Colonic mucosa (tissue), 4 donors: ENCODE data around the gene KRT71. TPM values are rescaled to one million over a fixed set of nuclear protein-coding genes. Genes with fewer than 3 reads are reported as not detected.

Experiments
- DNase-seq: peaks from one replicate; pipeline ENCODE4 v3.0.0-alpha.2; 2020
- H3K27ac ChIP-seq: fragments of 200-600 bp; one replicate; pipeline ENCODE4 v1.8.0; 2021
- H3K27me3 ChIP-seq: fragments of 200-600 bp; one replicate; pipeline ENCODE4 v1.8.0; 2021
- H3K36me3 ChIP-seq: fragments of 200-600 bp; one replicate; pipeline ENCODE4 v1.8.0; 2021
- H3K4me1 ChIP-seq: fragments of 200-600 bp; one replicate; pipeline ENCODE4 v1.8.0; 2021; ENCODE audit warnings: mild to moderate bottlenecking
- H3K4me3 ChIP-seq: fragments of 200-600 bp; one replicate; pipeline ENCODE4 v1.8.0; 2021
- H3K9ac ChIP-seq, 2 donors: one replicate each; pipeline ENCODE4 v1.7.0; 2013; ENCODE audit warnings: control low read depth in 2 of 2, low read depth in 2 of 2, low read length in 2 of 2
- H3K9me3 ChIP-seq: fragments of 200-600 bp; one replicate; pipeline ENCODE4 v1.8.0; 2021
- intact Hi-C: fragments of 100-400 bp; cut with DNase I; formaldehyde crosslinking; loops from one replicate; pipeline ENCODE4 v1.14.1; 2022
- total RNA-seq, 2 donors: library from RNA; stranded (reverse); fragmentation: NEBNext Ultra II Directional in 1 of 2; extraction: Animal tissue kit (Norgen Biotek cat#: 25700) in 1 of 2; gene quantifications; one replicate each; pipeline ENCODE4 v1.2.1, GENCODE V29; 2021
- TF ChIP-seq, protein P1 (sequence below): fragments of 200-600 bp; IDR thresholded peaks from one replicate; pipeline ENCODE4 v1.8.0; 2022; ENCODE audit warnings: antibody characterized with exemption, mild to moderate bottlenecking
- donor health status: healthy.
- donor health status: DM: no; HTN: no; CAD: no.
- donor health status: DM: no; HTN: no; CAD: no.

The KRT71 gene
- total RNA-seq, 2 donors from 2014 or later: not detected

DNA sequence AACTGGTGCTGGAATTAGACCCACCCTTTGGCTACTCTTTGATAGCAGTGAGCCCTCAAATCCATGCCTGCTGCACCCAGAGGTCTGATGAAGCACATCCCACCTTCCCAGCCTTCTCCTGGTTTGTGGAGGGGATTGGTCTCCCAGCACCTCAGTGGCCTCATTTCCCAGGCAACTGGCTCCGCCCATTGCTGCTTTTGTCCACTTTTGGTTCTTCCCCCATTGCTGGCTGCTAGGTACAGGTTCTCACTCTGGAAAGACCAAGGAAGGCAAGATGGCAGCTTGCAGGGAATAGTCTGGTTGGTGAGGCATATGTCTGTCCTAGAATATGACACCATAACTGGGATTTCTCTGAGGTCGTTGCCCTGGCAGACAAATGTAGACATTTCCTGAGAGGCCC, 22.6 kb downstream of the KRT71 start:
- Histone ChIP-seq H3K27ac (no peak overlapping the region), H3K4me1 (no peaks in the 10 kb centered on the region), H3K9ac (no peak overlapping the region), H3K9me3 (no peaks in the 10 kb centered on the region), H3K4me3 (no peak overlapping the region), H3K27me3 (no peaks in the 10 kb centered on the region), H3K36me3 (no peaks in the 10 kb centered on the region)
- TF ChIP-seq, protein P1, sequence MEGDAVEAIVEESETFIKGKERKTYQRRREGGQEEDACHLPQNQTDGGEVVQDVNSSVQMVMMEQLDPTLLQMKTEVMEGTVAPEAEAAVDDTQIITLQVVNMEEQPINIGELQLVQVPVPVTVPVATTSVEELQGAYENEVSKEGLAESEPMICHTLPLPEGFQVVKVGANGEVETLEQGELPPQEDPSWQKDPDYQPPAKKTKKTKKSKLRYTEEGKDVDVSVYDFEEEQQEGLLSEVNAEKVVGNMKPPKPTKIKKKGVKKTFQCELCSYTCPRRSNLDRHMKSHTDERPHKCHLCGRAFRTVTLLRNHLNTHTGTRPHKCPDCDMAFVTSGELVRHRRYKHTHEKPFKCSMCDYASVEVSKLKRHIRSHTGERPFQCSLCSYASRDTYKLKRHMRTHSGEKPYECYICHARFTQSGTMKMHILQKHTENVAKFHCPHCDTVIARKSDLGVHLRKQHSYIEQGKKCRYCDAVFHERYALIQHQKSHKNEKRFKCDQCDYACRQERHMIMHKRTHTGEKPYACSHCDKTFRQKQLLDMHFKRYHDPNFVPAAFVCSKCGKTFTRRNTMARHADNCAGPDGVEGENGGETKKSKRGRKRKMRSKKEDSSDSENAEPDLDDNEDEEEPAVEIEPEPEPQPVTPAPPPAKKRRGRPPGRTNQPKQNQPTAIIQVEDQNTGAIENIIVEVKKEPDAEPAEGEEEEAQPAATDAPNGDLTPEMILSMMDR: no peak
- no peak for DNase-seq
- intact Hi-C loops: no loop called here

DNA sequence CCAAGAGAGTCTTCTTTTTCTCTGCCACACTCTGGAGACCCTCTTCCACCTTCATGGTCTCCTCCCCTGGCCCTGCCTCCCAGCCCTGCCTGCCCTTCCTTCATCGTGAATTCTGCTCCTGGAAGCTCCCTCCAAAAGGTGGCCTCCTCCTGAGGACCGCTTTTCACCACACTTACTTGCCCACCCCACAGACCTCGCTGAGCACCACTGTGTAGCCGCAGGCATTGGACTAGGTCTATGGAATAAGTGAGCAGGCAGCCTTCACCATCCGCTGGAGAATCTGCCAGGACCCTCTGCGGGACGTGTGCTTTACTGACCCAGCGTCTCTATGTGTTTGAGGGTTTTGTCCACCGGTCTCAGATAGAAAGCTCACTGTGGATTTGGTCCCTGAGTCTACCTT, 23.1 kb downstream of the KRT71 start:
- no peaks in the 10 kb centered on the region for H3K4me1 ChIP-seq
- no peaks in the 10 kb centered on the region for H3K27me3 ChIP-seq
- no peaks in the 10 kb centered on the region for H3K9me3 ChIP-seq
- no peak overlapping the region for H3K4me3 ChIP-seq
- TF ChIP-seq, protein P1: no peak
- H3K36me3 ChIP-seq: no peaks in the 10 kb centered on the region
- H3K9ac ChIP-seq: no peak overlapping the region
- DNase-seq: no peak
- intact Hi-C loops: no loop called here
- no peak overlapping the region for H3K27ac ChIP-seq

DNA sequence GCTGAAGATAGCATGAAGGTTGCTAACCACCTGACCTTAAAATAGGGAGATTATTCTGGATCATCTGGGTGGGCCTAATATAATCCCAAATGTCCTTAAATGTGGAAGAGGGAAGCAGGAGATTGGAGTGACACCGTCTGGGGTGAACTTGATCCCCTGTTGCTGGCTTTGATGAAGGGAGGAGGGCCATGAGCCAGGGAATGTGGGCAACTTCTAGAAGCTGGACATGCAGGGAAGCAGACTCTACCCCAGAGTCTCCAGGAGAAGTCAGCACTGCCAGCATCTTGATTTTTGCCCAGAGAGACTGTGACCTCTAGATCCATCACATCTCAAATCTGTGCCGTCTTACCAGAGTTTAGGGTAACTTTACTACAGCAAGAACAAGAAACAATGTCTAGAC, 23.5 kb downstream of the KRT71 start:
- Histone ChIP-seq H3K4me1 (no peaks in the 10 kb centered on the region), H3K4me3 (no peak overlapping the region), H3K27me3 (no peaks in the 10 kb centered on the region), H3K36me3 (no peaks in the 10 kb centered on the region), H3K27ac (no peak overlapping the region), H3K9ac (no peak overlapping the region), H3K9me3 (no peaks in the 10 kb centered on the region)
- TF ChIP-seq, protein P1: no peak
- no peak for DNase-seq
- intact Hi-C loops: no loop called here

DNA sequence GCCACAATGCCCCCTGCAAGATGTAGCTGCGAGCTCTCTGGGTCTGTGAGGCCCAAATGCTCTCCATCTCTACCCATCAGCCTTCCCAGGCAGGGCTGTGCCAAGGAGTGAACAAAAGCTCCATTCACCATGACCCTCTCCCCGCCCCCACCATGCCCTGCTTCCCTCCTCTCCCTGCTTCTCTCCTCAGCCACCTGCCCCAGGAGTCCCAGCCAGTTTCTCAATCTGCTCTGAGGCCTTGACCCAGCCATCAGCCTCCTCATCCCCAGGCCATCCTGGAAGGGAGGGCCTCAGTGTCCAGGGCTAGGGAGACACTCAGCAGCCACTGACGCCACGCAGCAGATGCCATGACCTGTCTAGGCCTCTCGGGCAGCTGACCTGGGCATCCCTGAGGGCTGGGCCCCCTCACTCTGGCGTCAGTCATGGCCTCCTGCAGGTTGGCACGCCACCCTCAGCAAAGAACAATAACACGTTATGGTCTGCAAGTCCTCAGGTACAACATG, 24.3 kb downstream of the KRT71 start:
- TF ChIP-seq, protein P1: no peak
- no peak for DNase-seq
- Histone ChIP-seq H3K27ac (no peak overlapping the region), H3K27me3 (no peaks in the 10 kb centered on the region), H3K4me3 (no peak overlapping the region), H3K9ac (no peak overlapping the region), H3K36me3 (no peaks in the 10 kb centered on the region), H3K9me3 (no peaks in the 10 kb centered on the region), H3K4me1 (no peaks in the 10 kb centered on the region)
- intact Hi-C loops: no loop called here

DNA sequence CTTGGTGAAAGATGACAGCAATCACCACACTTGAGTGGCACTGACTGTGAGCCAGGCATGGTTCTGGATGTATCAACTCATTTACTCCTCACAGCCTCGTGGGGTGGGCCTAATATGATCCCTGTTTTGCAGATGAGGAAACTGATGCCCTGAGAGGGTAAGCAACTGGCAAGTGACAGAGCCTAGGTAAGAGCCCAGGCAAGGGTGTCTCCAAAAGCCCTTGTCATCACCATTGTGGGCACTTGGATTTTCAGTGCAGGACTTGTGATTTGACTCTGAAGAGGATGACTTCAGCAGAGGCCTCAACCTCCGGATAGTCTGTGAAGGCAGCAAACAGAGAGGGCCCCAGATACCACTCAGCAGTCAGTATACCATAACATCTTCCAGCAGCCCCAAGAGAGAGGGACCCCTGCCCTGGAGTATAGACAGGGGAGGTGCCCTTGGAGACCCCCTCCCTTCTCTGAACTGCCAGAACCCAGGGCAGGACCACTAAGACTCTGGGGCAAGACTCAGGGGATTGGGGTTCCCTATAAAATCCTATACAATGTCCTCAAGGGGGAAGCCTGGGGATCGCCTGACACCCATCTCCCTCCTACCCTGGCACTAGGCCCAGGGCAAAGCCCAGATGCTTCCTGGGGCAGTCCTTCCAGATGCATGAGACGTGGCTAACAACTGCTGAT, 25.7 kb downstream of the KRT71 start:
- no peak overlapping the region for H3K9ac ChIP-seq
- no peak for DNase-seq
- H3K36me3 ChIP-seq: no peaks in the 10 kb centered on the region
- H3K4me1 ChIP-seq: no peaks in the 10 kb centered on the region
- H3K27ac ChIP-seq: no peak overlapping the region
- no peaks in the 10 kb centered on the region for H3K27me3 ChIP-seq
- intact Hi-C loops: no loop called here
- no peak overlapping the region for H3K4me3 ChIP-seq
- TF ChIP-seq, protein P1: no peak
- H3K9me3 ChIP-seq: no peaks in the 10 kb centered on the region
